Measurements from ENCODE around the gene FANCD2.
A peak's percentile ranks its signal among the peaks of the same experiment; 100 is the strongest.
"Not testable (repeated sequence)": the region's sequence is repeated elsewhere in the genome, so short reads cannot be mapped to it uniquely, and the experiment has no call there.

The FANCD2 gene

DNA sequence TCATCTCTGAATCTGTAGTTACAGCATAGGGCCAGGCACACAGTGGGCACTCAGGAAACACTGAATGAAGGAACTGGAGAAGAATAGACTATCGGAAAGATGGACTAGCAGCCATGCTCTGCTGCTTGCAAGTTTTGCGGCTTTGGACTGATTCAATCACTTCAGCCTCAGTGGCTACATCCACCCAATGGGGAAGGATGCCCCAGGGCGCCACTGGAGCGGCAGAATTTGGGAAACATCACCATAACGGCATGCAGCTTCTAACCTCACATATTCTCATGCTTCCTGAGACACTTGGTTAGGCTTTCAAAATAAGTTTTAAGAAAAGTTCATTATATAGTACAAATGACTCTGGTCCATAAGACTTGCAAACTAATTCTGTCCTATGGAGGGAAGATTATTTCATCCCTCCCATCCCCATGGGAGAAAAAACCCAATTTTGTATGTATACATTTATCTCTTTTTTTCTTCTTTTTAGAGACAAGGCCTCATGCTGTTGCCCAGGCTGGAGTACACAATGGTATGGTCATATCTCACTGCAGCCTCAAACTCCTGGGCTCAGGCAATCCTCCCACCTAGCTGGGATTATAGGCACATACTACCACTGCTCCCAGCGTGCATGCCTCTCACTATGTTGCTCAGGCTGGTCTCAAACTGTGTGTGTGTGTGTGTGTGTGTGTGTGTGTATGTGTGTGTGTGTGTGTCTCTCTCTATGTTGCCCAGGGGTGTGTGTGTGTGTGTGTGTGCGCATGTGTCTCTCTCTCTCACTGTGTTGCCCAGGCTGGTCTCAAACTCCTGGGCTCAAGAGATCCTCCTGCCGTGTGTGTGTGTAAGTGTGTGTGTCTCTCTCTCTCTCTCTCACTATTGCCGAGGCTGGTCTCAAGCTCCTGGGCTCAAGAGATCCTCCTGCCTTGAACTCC lies 4.1 kb upstream of the FANCD2 start:
- Mint-ChIP-seq H3K36me3 (ENCODE audit: insufficient read depth) (peaks cover 38% of the 10 kb centered on the region), H3K4me3 (no peak overlapping the region), H3K9me3 (no peaks in the 10 kb centered on the region), H3K4me1 (peaks cover 16% of the 10 kb centered on the region), H3K27ac (ENCODE audit: low read depth) (no peak overlapping the region), H3K27me3 (no peaks in the 10 kb centered on the region)
- no peak for DNase-seq (ENCODE audit: low spot score in 2 of 2)
- ATAC-seq (replicated peaks; ENCODE audit: extremely low read depth, poor library complexity, severe bottlenecking) = no peak

- Mint-ChIP-seq H3K36me3 (ENCODE audit: insufficient read depth) (peaks cover 35% of the 10 kb centered on the region), H3K9me3 (no peaks in the 10 kb centered on the region), H3K27me3 (no peaks in the 10 kb centered on the region), H3K4me1 (peaks cover 20% of the 10 kb centered on the region), H3K4me3 (no peak overlapping the region), H3K27ac (ENCODE audit: low read depth) (no peak overlapping the region)
- no peak for DNase-seq (ENCODE audit: low spot score in 2 of 2)
- no peak for ATAC-seq (replicated peaks; ENCODE audit: extremely low read depth, poor library complexity, severe bottlenecking)
Measured at GRCh38 chr3:10023587-10024310, 2.5 kb upstream of the FANCD2 start.

GRCh38 chr3:10025205-10026083 lies 793 bp upstream of the FANCD2 start:
- peaks cover 13% of the 10 kb centered on the region for H3K4me1 Mint-ChIP-seq
- peaks cover 31% of the 10 kb centered on the region for H3K36me3 Mint-ChIP-seq (ENCODE audit: insufficient read depth)
- ATAC-seq (replicated peaks; ENCODE audit: extremely low read depth, poor library complexity, severe bottlenecking) = peak; percentile 26

GRCh38 chr3:10041034-10041433 lies 14.8 kb downstream of the FANCD2 start:
- H3K36me3 Mint-ChIP-seq (ENCODE audit: insufficient read depth) = peaks cover 28% of the 10 kb centered on the region
- no peaks in the 10 kb centered on the region for H3K4me1 Mint-ChIP-seq
- no peak for ATAC-seq (replicated peaks; ENCODE audit: extremely low read depth, poor library complexity, severe bottlenecking)
- H3K27ac Mint-ChIP-seq (ENCODE audit: low read depth) = no peak overlapping the region
- H3K27me3 Mint-ChIP-seq = no peaks in the 10 kb centered on the region
- no peak for DNase-seq (ENCODE audit: low spot score in 2 of 2)
- no peaks in the 10 kb centered on the region for H3K9me3 Mint-ChIP-seq
- no peak overlapping the region for H3K4me3 Mint-ChIP-seq

More at GRCh38 chr3:10025205-10026083, 793 bp upstream of the FANCD2 start:
- Mint-ChIP-seq H3K27ac (ENCODE audit: low read depth) (peak overlapping the region; percentile 96), H3K4me3 (peak overlapping the region; percentile 92), H3K9me3 (no peaks in the 10 kb centered on the region), H3K27me3 (no peaks in the 10 kb centered on the region)
- DNase-seq (ENCODE audit: low spot score in 2 of 2) = no peak

- ATAC-seq (replicated peaks; ENCODE audit: extremely low read depth, poor library complexity, severe bottlenecking) = no peak
- Mint-ChIP-seq H3K27me3 (no peaks in the 10 kb centered on the region), H3K4me1 (no peaks in the 10 kb centered on the region), H3K36me3 (ENCODE audit: insufficient read depth) (peaks cover 13% of the 10 kb centered on the region), H3K9me3 (no peaks in the 10 kb centered on the region), H3K27ac (ENCODE audit: low read depth) (no peak overlapping the region), H3K4me3 (no peak overlapping the region)
- no peak for DNase-seq (ENCODE audit: low spot score in 2 of 2)
Measured at GRCh38 chr3:10047876-10048275, 21.6 kb downstream of the FANCD2 start.

DNA sequence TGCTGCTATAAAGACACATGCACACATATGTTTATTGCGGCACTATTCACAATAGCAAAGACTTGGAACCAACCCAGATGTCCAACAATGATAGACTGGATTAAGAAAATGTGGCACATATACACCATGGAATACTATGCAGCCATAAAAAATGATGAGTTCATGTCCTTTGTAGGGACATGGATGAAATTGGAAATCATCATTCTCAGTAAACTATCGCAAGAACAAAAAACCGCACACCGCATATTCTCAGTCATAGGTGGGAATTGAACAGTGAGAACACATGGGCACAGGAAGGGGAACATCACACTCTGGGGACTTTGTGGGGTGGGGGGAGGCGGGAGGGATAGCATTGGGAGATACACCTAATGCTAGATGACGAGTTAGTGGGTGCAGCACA lies 26.8 kb downstream of the FANCD2 start:
- not testable (repeated sequence) for DNase-seq (ENCODE audit: low spot score in 2 of 2); H3K27ac Mint-ChIP-seq (ENCODE audit: low read depth); H3K27me3 Mint-ChIP-seq; H3K4me3 Mint-ChIP-seq; H3K4me1 Mint-ChIP-seq; ATAC-seq (replicated peaks; ENCODE audit: extremely low read depth, poor library complexity, severe bottlenecking); H3K9me3 Mint-ChIP-seq
- peaks cover 13% of the 10 kb centered on the region for H3K36me3 Mint-ChIP-seq (ENCODE audit: insufficient read depth)

- Mint-ChIP-seq H3K36me3 (ENCODE audit: insufficient read depth) (peaks cover 11% of the 10 kb centered on the region), H3K27me3 (no peaks in the 10 kb centered on the region)
- ATAC-seq (replicated peaks; ENCODE audit: extremely low read depth, poor library complexity, severe bottlenecking) = no peak
Measured at GRCh38 chr3:10055097-10055496, 28.9 kb downstream of the FANCD2 start.

DNA sequence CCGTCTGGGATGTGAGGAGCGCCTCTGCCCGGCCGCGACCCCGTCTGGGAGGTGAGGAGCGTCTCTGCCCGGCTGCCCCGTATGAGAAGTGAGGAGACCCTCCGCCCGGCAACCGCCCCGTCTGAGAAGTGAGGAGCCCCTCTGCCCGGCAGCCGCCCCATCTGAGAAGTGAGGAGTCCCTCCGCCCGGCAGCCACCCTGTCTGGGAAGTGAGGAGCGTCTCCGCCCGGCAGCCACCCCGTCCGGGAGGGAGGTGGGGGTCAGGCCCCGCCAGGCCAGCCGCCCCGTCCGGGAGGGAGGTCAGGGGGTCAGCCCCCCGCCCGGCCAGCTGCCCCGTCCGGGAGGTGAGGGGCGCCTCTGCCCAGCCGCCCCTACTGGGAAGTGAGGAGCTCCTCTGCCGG lies 43.8 kb downstream of the FANCD2 start:
- H3K27me3 Mint-ChIP-seq; H3K36me3 Mint-ChIP-seq (ENCODE audit: insufficient read depth); H3K9me3 Mint-ChIP-seq; H3K4me3 Mint-ChIP-seq; ATAC-seq (replicated peaks; ENCODE audit: extremely low read depth, poor library complexity, severe bottlenecking); DNase-seq (ENCODE audit: low spot score in 2 of 2); H3K4me1 Mint-ChIP-seq; H3K27ac Mint-ChIP-seq (ENCODE audit: low read depth): not testable (repeated sequence)

More at GRCh38 chr3:10055097-10055496, 28.9 kb downstream of the FANCD2 start:
- H3K27ac Mint-ChIP-seq (ENCODE audit: low read depth) = no peak overlapping the region
- no peak for DNase-seq (ENCODE audit: low spot score in 2 of 2)
- no peaks in the 10 kb centered on the region for H3K9me3 Mint-ChIP-seq
- no peaks in the 10 kb centered on the region for H3K4me1 Mint-ChIP-seq
- H3K4me3 Mint-ChIP-seq = no peak overlapping the region

GRCh38 chr3:10074666-10075065 lies 48.4 kb downstream of the FANCD2 start:
- Mint-ChIP-seq H3K4me3 (no peak overlapping the region), H3K36me3 (ENCODE audit: insufficient read depth) (peaks cover 9% of the 10 kb centered on the region), H3K27ac (ENCODE audit: low read depth) (no peak overlapping the region), H3K27me3 (no peaks in the 10 kb centered on the region), H3K4me1 (no peaks in the 10 kb centered on the region), H3K9me3 (no peaks in the 10 kb centered on the region)
- ATAC-seq (replicated peaks; ENCODE audit: extremely low read depth, poor library complexity, severe bottlenecking) (no peak), DNase-seq (ENCODE audit: low spot score in 2 of 2) (no peak)

DNA sequence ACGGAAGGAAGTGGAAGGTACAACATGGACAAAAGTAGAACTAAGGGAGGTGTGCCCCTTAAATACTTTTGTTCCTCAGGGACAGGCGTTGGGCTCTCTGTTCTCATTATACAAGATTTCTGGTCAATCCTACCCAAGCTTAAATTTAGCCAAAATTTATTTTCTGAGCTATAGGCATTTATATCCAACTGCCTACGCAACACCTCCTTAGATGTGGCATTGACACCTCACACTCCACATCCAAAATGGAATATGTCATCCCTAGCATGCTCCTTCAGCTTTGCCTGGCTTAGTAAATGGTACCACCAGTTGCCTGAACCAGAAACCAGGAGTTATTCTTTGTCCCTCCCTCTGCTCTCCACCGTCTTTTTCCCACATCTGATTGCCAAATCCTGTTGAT lies 55.6 kb downstream of the FANCD2 start:
- Mint-ChIP-seq H3K4me1 (no peaks in the 10 kb centered on the region), H3K27ac (ENCODE audit: low read depth) (no peak overlapping the region), H3K27me3 (no peaks in the 10 kb centered on the region), H3K36me3 (ENCODE audit: insufficient read depth) (peaks cover 24% of the 10 kb centered on the region), H3K9me3 (no peaks in the 10 kb centered on the region), H3K4me3 (no peak overlapping the region)
- ATAC-seq (replicated peaks; ENCODE audit: extremely low read depth, poor library complexity, severe bottlenecking) = no peak
- DNase-seq (ENCODE audit: low spot score in 2 of 2) = no peak

GRCh38 chr3:10085738-10086137 lies 59.5 kb downstream of the FANCD2 start:
- DNase-seq (ENCODE audit: low spot score in 2 of 2) (no peak), ATAC-seq (replicated peaks; ENCODE audit: extremely low read depth, poor library complexity, severe bottlenecking) (no peak)
- peaks cover 21% of the 10 kb centered on the region for H3K36me3 Mint-ChIP-seq (ENCODE audit: insufficient read depth)
- H3K4me1 Mint-ChIP-seq = no peaks in the 10 kb centered on the region
- no peak overlapping the region for H3K27ac Mint-ChIP-seq (ENCODE audit: low read depth)
- no peaks in the 10 kb centered on the region for H3K9me3 Mint-ChIP-seq
- H3K27me3 Mint-ChIP-seq = no peaks in the 10 kb centered on the region
- H3K4me3 Mint-ChIP-seq = no peak overlapping the region

DNA sequence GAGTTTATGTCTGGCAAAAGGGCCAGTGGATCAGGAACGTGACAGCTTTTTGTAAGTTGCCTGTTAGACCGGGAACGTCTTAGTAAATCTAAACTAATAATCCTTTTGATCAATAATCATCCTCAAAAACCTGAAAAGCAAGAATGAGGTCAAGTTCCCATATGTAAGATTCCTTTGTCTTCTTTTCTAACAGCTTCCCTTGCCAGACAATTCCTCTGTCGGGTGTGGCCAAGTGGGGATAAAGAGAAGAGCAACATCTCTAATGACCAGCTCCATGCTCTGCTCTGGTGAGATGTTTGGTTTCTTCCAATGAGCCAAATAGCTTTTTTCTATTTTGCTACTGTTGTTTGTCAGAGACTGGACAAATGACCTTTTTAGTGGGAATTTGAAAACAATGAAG lies 62.0 kb downstream of the FANCD2 start:
- no peak for ATAC-seq (replicated peaks; ENCODE audit: extremely low read depth, poor library complexity, severe bottlenecking)
- peaks cover 17% of the 10 kb centered on the region for H3K36me3 Mint-ChIP-seq (ENCODE audit: insufficient read depth)

More for the DNA sequence above, 62.0 kb downstream of the FANCD2 start:
- H3K27ac Mint-ChIP-seq (ENCODE audit: low read depth) = no peak overlapping the region
- H3K9me3 Mint-ChIP-seq = no peaks in the 10 kb centered on the region
- no peaks in the 10 kb centered on the region for H3K27me3 Mint-ChIP-seq
- H3K4me1 Mint-ChIP-seq = no peaks in the 10 kb centered on the region
- no peak for DNase-seq (ENCODE audit: low spot score in 2 of 2)
- H3K4me3 Mint-ChIP-seq = no peak overlapping the region
